HG02981 (cell line): ENCODE data around the gene PEX14.

Experiments used
- ATAC-seq: cut with Tn5 transposase; IDR thresholded peaks from one replicate; pipeline ENCODE4 v1.9.1; 2021; ENCODE audit warnings: mild to moderate bottlenecking, moderate library complexity; ENCODE audit not compliant: unreplicated experiment

The PEX14 gene

DNA sequence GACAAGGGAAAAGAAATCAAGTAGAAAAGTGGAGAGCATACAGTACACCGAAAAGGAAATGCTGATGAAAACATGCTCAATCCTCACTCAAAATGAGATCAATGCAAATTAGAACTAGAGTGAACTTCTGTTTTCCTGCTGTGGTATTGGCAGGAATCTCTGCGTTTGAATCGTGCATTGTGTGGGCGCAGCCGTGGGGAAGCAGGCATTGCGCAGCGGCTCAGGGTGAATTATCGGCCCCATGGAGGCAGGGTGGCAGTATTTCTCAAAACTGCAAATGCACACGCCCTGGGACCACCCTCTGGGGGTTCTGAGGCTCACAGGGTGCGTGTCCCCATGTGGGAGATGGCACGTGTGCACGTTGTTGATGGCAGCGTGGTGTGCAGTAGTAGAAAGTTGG lies 140.6 kb downstream of the PEX14 start:
- no peak for ATAC-seq

DNA sequence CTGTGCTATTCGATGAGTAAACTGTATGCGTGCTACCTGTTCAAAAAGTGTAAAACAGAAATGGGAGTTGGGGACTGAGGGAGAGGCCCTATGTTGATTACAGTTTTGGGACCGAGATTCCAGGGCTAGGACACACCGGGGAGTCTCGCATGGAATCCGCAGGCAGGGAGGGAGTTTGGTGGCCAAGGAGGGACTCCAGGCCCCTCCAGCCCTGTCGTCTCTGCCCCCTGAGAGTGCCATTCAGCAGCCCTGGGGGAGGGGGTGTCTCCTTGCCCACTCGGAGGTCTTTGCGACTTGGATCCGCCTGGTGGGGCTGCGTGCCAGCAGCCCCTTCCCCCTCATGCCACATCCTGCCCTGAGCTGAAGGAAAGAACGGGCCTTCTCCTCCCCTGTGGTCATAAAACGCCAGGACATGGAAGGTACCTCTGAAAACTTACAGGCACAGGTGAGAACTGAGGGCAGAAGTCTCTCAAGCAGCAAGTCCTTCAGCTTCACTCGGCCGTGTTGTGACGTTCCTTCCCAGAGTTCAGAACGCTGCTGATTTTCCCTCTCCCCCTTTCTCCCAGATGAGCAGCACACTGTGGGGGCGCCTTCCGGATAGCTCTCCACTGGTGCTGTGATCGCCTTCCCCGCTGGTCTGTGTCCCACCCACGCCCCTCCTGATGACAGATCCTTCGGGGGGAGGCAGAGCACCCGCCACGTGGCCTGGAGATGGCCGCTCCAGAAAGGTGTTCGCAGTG lies 141.4 kb downstream of the PEX14 start:
- no peak for ATAC-seq

DNA sequence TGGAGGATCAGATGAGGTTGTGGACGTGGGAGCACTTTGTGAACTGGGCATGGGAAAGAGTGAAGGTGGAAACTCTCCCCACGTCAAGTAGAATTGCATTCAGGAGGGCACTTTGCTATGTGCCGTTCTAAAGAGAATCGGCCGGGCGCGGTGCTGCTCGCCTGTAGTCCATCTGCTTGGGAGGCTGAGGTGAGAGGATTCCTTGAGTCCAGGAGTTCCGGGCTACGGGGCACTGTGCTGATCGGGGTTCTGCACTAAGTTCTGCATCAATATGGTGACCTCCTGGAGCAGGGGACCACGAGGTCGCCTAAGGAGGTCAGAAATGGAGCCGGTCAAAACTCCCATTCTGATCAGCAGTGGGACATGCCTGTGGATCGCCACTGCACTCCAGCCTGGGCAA lies 141.9 kb downstream of the PEX14 start:
- no peak for ATAC-seq

DNA sequence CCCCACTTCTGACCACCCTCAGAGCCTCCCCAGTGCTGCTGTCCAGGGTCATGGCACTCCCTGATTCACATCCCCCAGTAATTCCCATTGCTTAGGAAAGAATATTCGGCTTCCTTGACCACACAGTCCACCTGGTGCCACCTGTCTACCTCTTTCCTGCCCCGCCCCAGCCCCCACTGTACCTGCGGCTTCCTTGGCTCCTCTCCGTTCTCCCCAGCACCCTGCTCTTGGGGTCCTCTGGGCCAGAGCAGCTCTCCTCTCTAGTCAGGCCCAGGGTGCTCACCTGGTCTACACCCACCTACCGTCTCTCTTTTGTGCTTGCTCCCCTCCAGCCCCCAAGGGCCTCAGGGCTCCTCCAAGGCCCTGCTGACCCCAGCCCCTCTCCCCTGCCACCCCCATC lies 142.6 kb downstream of the PEX14 start:
- ATAC-seq: no peak

- ATAC-seq: no peak
Measured at GRCh38 chr1:10617931-10618885, 143.5 kb downstream of the PEX14 start.

GRCh38 chr1:10620776-10621175 lies 146.0 kb downstream of the PEX14 start:
- ATAC-seq: no peak

GRCh38 chr1:10621906-10622305 lies 147.2 kb downstream of the PEX14 start:
- no peak for ATAC-seq

- ATAC-seq: no peak
Measured at GRCh38 chr1:10622910-10623685, 148.3 kb downstream of the PEX14 start.

GRCh38 chr1:10623686-10624145 lies 149.0 kb downstream of the PEX14 start:
- ATAC-seq: no peak

DNA sequence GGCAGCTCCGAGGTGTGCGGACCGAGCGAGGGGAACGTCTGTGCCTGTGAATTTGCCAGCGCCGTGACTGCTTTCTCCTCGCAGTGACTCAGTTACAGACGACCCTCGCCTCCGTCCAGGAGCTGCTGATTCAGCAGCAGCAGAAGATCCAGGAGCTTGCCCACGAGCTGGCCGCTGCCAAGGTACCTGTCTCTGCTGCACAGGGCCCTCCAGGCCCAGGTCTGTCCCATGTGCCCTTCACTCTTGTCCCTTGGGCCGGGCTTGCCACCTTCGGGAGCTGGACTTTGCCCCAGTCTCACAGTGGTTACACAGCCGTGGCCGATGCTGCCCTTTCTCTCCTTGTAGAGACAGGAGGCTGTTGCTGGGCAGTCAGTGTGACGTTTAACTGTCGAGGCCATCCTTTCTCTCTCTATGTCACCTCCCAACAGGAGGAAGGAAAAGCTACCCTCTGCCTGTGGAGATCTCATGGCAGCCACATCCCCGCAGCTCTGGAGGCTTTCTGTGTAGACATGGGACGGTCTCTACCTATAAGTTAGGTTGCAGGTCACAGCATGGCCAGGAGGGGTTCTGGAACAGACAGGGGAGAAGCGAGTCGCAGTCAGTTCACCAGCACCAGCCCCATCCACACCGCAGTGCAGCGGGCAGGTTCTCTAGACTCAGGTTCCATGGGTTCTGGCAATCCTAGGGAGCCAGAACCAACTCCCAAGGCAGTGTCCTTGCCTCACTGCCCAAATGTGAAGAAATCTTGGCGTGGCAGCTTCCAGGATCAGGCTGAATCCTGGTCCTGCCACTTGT lies 149.7 kb downstream of the PEX14 start:
- no peak for ATAC-seq

DNA sequence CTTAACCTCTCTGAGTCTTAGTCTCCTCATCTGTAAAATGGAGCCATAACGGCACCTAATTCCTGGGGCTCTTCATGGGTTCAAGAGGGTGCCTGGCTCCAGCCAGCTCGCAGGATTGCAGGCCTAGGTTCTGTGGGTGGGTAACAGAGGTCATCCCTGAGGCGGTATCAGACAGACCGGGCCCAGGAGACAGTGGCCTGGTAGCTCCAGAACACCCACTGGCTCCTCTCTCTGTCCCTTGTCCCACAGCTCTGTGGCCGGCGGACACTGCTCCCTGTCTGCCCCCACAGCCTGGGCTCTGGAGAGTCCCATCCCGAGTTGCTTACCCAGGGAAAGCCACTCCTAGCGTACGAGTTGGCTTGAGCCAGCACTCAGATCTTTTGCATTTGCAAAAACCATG lies 150.3 kb downstream of the PEX14 start:
- no peak for ATAC-seq

- no peak for ATAC-seq
Measured at GRCh38 chr1:10625554-10625953, 150.8 kb downstream of the PEX14 start.

GRCh38 chr1:10626131-10626731 lies 151.5 kb downstream of the PEX14 start:
- no peak for ATAC-seq

- ATAC-seq: no peak
Measured at GRCh38 chr1:10626791-10627410, 152.2 kb downstream of the PEX14 start.

GRCh38 chr1:10628685-10629084 lies 153.9 kb downstream of the PEX14 start:
- no peak for ATAC-seq

- no peak for ATAC-seq
Measured at GRCh38 chr1:10629091-10629815, 154.5 kb downstream of the PEX14 start.

DNA sequence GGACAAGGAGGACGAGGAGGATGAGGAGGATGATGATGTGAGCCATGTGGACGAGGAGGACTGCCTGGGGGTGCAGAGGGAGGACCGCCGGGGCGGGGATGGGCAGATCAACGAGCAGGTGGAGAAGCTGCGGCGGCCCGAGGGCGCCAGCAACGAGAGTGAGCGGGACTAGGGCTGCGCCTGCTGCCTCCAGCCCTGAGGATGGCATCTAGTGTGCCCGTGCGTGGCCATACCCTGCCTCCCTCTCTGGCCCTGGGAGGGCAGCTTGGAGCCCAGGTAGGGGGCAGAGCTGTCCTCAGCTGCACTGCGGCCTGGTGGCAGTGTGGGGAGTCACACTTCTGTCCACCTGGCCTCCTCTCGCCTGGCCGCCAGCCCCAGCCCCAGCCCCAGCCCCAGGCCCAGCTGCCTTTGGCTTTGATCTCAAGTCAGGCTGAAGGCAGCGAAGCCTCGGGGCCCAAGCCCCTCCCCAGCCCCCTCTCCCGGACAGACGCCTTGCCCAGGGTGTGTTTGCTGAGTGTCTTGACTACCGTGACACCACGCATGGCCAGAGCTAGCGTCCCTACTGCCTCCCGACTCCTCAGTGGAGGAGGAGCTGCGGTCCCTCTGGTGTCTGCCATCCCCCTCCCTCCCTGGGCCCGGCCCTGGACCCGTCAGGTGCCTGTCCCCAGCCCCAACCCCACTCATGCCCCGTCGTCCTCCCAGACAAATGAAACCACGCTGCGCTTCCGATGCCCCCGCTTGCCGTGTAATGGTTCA lies 155.2 kb downstream of the PEX14 start:
- no peak for ATAC-seq

- no peak for ATAC-seq
Measured at GRCh38 chr1:10630661-10631120, 155.9 kb downstream of the PEX14 start.
